ENCODE data around the gene PPP1R12A. TPM values are rescaled to one million over a fixed set of nuclear protein-coding genes. Genes with fewer than 3 reads are reported as not detected.

The PPP1R12A gene
- total RNA-seq, 4 donors from 2014 or later: 39.0 to 88.6 (median 47.5) TPM

GRCh38 chr12:79959484-79959883 is 24.6 kb upstream of the PPP1R12A start:
- DNase-seq (ENCODE audit: low spot score in 2 of 2): no peak
- Histone ChIP-seq H3K4me3 (no peak overlapping the region), H3K4me1 (no peaks in the 10 kb centered on the region), H3K36me3 (no peaks in the 10 kb centered on the region), H3K27ac (no peak overlapping the region), H3K27me3 (no peaks in the 10 kb centered on the region), H3K9me3 (no peaks in the 10 kb centered on the region)
- 79% methylated on average over 4 of the region's 4 CpGs for WGBS
- TF ChIP-seq EP300 (IDR thresholded peaks at IDR 0.05) (no peak), POLR2A (IDR thresholded peaks at IDR 0.05) (no peak), POLR2AphosphoS5 (IDR thresholded peaks at IDR 0.05) (no peak)
- TF ChIP-seq, protein P1, sequence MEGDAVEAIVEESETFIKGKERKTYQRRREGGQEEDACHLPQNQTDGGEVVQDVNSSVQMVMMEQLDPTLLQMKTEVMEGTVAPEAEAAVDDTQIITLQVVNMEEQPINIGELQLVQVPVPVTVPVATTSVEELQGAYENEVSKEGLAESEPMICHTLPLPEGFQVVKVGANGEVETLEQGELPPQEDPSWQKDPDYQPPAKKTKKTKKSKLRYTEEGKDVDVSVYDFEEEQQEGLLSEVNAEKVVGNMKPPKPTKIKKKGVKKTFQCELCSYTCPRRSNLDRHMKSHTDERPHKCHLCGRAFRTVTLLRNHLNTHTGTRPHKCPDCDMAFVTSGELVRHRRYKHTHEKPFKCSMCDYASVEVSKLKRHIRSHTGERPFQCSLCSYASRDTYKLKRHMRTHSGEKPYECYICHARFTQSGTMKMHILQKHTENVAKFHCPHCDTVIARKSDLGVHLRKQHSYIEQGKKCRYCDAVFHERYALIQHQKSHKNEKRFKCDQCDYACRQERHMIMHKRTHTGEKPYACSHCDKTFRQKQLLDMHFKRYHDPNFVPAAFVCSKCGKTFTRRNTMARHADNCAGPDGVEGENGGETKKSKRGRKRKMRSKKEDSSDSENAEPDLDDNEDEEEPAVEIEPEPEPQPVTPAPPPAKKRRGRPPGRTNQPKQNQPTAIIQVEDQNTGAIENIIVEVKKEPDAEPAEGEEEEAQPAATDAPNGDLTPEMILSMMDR (IDR thresholded peaks at IDR 0.05): no peak

DNA sequence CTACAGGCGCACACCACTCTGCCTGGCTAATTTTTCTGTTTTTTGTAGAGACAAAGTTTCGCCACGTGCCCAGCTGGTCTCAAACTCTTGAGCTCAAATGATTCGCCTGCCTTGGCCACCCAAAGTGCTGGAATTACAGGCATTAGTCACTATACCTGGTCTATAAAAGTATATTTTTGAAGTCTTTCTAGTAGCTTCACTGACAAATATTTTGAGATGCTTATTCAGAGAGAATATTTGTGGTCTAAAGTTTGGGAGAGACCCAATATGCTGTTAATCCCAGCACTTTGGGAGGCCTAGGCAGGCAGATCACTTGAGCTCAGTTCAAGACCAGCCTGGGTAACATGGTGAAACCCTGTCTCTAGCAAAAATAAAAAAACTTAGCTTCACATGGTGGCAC is 22.0 kb upstream of the PPP1R12A start:
- WGBS: 92% methylated on average over 4 of the region's 4 CpGs
- no peak overlapping the region for H3K4me3 ChIP-seq
- H3K9me3 ChIP-seq: no peaks in the 10 kb centered on the region
- no peaks in the 10 kb centered on the region for H3K36me3 ChIP-seq
- H3K27ac ChIP-seq: no peak overlapping the region
- no peak for TF ChIP-seq POLR2AphosphoS5 (IDR thresholded peaks at IDR 0.05)
- TF ChIP-seq, protein P1 (IDR thresholded peaks at IDR 0.05): no peak
- no peak for TF ChIP-seq POLR2A (IDR thresholded peaks at IDR 0.05)
- no peak for TF ChIP-seq EP300 (IDR thresholded peaks at IDR 0.05)
- H3K27me3 ChIP-seq: no peaks in the 10 kb centered on the region
- DNase-seq (ENCODE audit: low spot score in 2 of 2): no peak
- H3K4me1 ChIP-seq: no peaks in the 10 kb centered on the region

DNA sequence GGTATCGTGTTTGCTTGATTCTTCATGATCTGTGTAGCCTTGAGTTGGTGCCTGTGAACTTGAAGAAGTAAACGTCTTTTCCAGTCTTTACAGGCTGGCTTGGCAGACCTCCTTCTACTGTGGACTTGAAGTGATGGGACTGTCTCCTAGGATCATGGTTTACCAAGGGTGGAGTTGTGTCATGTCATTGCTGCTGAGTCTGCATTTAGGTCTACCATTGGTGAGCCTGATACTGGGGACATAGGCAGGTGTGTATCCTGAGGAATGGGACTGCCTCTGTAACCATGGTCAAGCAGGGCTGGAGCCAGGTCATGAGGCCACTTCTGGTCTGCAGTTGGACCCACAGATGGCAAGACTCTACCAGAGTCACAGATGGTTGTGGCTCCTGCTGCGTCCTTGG is 20.7 kb upstream of the PPP1R12A start:
- H3K36me3 ChIP-seq: no peaks in the 10 kb centered on the region
- DNase-seq (ENCODE audit: low spot score in 2 of 2): no peak
- H3K9me3 ChIP-seq: no peaks in the 10 kb centered on the region
- TF ChIP-seq, protein P1 (IDR thresholded peaks at IDR 0.05): no peak
- no peak for TF ChIP-seq POLR2A (IDR thresholded peaks at IDR 0.05)
- no peak for TF ChIP-seq POLR2AphosphoS5 (IDR thresholded peaks at IDR 0.05)
- TF ChIP-seq EP300 (IDR thresholded peaks at IDR 0.05): no peak
- WGBS: 79% methylated on average over 2 of the region's 3 CpGs
- no peaks in the 10 kb centered on the region for H3K4me1 ChIP-seq
- H3K27me3 ChIP-seq: no peaks in the 10 kb centered on the region
- H3K27ac ChIP-seq: no peak overlapping the region
- no peak overlapping the region for H3K4me3 ChIP-seq

- DNase-seq (ENCODE audit: low spot score in 2 of 2): no peak
- TF ChIP-seq POLR2AphosphoS5 (IDR thresholded peaks at IDR 0.05) (no peak), EP300 (IDR thresholded peaks at IDR 0.05) (no peak), POLR2A (IDR thresholded peaks at IDR 0.05) (no peak)
- TF ChIP-seq, protein P1 (IDR thresholded peaks at IDR 0.05): no peak
- Histone ChIP-seq H3K36me3 (no peaks in the 10 kb centered on the region), H3K4me1 (no peaks in the 10 kb centered on the region), H3K27me3 (no peaks in the 10 kb centered on the region), H3K9me3 (no peaks in the 10 kb centered on the region), H3K27ac (no peak overlapping the region), H3K4me3 (no peak overlapping the region)
- 63% methylated on average over 2 of the region's 2 CpGs for WGBS
Measured at GRCh38 chr12:79954037-79954610, 19.2 kb upstream of the PPP1R12A start.

DNA sequence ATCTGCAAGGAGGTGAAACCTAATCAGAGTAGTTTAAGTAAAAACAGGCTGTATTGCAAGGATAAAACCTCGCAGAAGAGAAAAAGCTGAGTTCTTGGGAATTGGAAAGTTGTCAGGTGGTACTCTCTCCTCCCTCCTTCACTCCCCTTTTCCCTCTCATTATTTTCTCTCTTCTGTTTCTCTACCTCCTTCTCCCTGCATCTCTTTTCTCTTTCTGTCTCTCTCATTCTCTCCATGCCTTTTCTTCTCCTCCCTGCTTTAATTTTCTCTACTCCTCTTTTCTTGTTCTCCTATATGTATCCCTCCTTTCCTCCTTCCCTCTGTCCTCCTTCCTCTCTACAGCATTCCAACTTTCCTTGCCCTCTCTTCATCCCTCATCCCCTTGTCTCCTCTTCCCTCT is 14.2 kb upstream of the PPP1R12A start:
- Histone ChIP-seq H3K36me3 (no peaks in the 10 kb centered on the region), H3K27me3 (no peaks in the 10 kb centered on the region), H3K4me3 (no peak overlapping the region), H3K27ac (no peak overlapping the region), H3K4me1 (no peaks in the 10 kb centered on the region), H3K9me3 (no peaks in the 10 kb centered on the region)
- 92% methylated on average over 1 of the region's 1 CpG for WGBS
- TF ChIP-seq EP300 (IDR thresholded peaks at IDR 0.05): no peak
- no peak for TF ChIP-seq POLR2A (IDR thresholded peaks at IDR 0.05)
- TF ChIP-seq POLR2AphosphoS5 (IDR thresholded peaks at IDR 0.05): no peak
- no peak for DNase-seq (ENCODE audit: low spot score in 2 of 2)

- no peaks in the 10 kb centered on the region for H3K27me3 ChIP-seq
- H3K9me3 ChIP-seq: no peaks in the 10 kb centered on the region
- no peaks in the 10 kb centered on the region for H3K36me3 ChIP-seq
- H3K27ac ChIP-seq: no peak overlapping the region
- no peaks in the 10 kb centered on the region for H3K4me1 ChIP-seq
- WGBS: 73% methylated on average over 4 of the region's 4 CpGs
- no peak for TF ChIP-seq POLR2A (IDR thresholded peaks at IDR 0.05)
- TF ChIP-seq, protein P1 (IDR thresholded peaks at IDR 0.05): no peak
- TF ChIP-seq EP300 (IDR thresholded peaks at IDR 0.05): no peak
- no peak for TF ChIP-seq POLR2AphosphoS5 (IDR thresholded peaks at IDR 0.05)
- DNase-seq (ENCODE audit: low spot score in 2 of 2): no peak
- H3K4me3 ChIP-seq: no peak overlapping the region
Measured at GRCh38 chr12:79945433-79945832, 10.5 kb upstream of the PPP1R12A start.
